Sigmoid colon (tissue), 7 donors: ENCODE data around the gene SLC25A25. TPM values are rescaled to one million over a fixed set of nuclear protein-coding genes. Genes with fewer than 3 reads are reported as not detected.
"Not testable (repeated sequence)": the region's sequence is repeated elsewhere in the genome, so short reads cannot be mapped to it uniquely, and the experiment has no call there.

Source experiments
- DNase-seq: peaks from one replicate; pipeline ENCODE4 v3.0.0-alpha.2; 2019
- H3K27ac ChIP-seq, 4 donors: fragments of 200-600 bp; sonication (generic); one replicate each; pipeline ENCODE4 v1.5.1; 2016 to 2019; ENCODE audit warnings: mild to moderate bottlenecking in 1 of 4
- H3K27me3 ChIP-seq, 3 donors: fragments of 200-600 bp; sonication (generic); one replicate each; pipeline ENCODE4 v1.5.1; 2019; ENCODE audit warnings: mild to moderate bottlenecking in 1 of 3
- H3K36me3 ChIP-seq, 4 donors: fragments of 200-600 bp; sonication (generic); one replicate each; pipeline ENCODE4 v1.5.1; 2016 to 2019
- H3K4me1 ChIP-seq, 4 donors: fragments of 200-600 bp; sonication (generic); one replicate each; pipeline ENCODE4 v1.5.1; 2017 to 2019
- H3K4me3 ChIP-seq, 4 donors: fragments of 200-600 bp; sonication (generic); one replicate each; pipeline ENCODE4 v1.5.1; 2017 to 2019; ENCODE audit warnings: mild to moderate bottlenecking in 2 of 4, moderate library complexity in 1 of 4
- H3K9me3 ChIP-seq, 4 donors: fragments of 200-600 bp in 3 of 4; sonication (generic) in 3 of 4; one replicate each; pipeline versions ENCODE4 v1.5.1 to v1.6.1; 2013 to 2019
- EP300 ChIP-seq, 4 donors: sonication (generic); formaldehyde crosslinking; IDR thresholded peaks; one replicate each; pipeline ENCODE4 v1.6.1; 2017; ENCODE audit warnings: antibody characterized with exemption in 4 of 4
- POLR2A ChIP-seq, 2 donors: fragments of 450-650 bp; IDR thresholded peaks; one replicate each; pipeline ENCODE4 v1.6.1; 2016; ENCODE audit warnings: antibody characterized with exemption in 2 of 2, mild to moderate bottlenecking in 2 of 2, moderate library complexity in 2 of 2
- POLR2AphosphoS5 ChIP-seq, 4 donors: sonication (generic); formaldehyde crosslinking; IDR thresholded peaks; one replicate each; pipeline ENCODE4 v1.6.1; 2017; ENCODE audit warnings: antibody characterized with exemption in 4 of 4
- WGBS, 2 donors: extraction: QIAGEN DNeasy Blood & Tissue Kit; methylation state at CpG; one replicate each; pipeline ENCODE4 v1.1.7; 2013; 5-methylcytosine and 5-hydroxymethylcytosine counted together
- intact Hi-C: fragments of 100-400 bp; cut with DNase I; formaldehyde crosslinking; loops from one replicate; pipeline ENCODE4 v1.15.1; 2023
- polyA plus RNA-seq, 3 donors: library from polyadenylated mRNA; stranded (reverse); fragments of 200-250 nt; gene quantifications; one replicate each; pipeline ENCODE4 v1.2.3, GENCODE V29; 2013
- total RNA-seq, 4 donors: library from RNA; depleted of rRNA; stranded (reverse); fragments of >200 nt; gene quantifications; one replicate each; pipeline ENCODE4 v1.1.0, GENCODE V29; 2016
- TF ChIP-seq, protein P1 (sequence below), 4 experiments: fragments of 450-650 bp in 3 of 4; fragments of 200-600 bp in 1 of 4; IDR thresholded peaks; one replicate each; pipeline ENCODE4 v1.5.1; 2016 to 2019; ENCODE audit warnings: antibody characterized with exemption in 4 of 4, mild to moderate bottlenecking in 3 of 4, moderate library complexity in 2 of 4
- donor health status: healthy with polysubstance abuse.
- donor health status: Bipolar disorder and iron deficiency.
- donor health status: healthy.

Gene SLC25A25
- total and polyA plus RNA-seq, 7 donors: 10.2 to 77.2 (median 16.6) TPM

- intact Hi-C loops: loop anchor here (2.0 kb wide), 1 partner anchor 53 kb away; the partner anchor contains the start of gene EEIG1
- no peak overlapping the region for H3K27ac ChIP-seq
These were observed 34.4 kb upstream of the SLC25A25 start for GRCh38 chr9:128033609-128034008.

GRCh38 chr9:128034821-128035652 is 33.0 kb upstream of the SLC25A25 start:
- H3K4me3 ChIP-seq: no peak overlapping the region
- no peaks in the 10 kb centered on the region for H3K27me3 ChIP-seq
- no peak overlapping the region for H3K27ac ChIP-seq
- TF ChIP-seq, protein P1, sequence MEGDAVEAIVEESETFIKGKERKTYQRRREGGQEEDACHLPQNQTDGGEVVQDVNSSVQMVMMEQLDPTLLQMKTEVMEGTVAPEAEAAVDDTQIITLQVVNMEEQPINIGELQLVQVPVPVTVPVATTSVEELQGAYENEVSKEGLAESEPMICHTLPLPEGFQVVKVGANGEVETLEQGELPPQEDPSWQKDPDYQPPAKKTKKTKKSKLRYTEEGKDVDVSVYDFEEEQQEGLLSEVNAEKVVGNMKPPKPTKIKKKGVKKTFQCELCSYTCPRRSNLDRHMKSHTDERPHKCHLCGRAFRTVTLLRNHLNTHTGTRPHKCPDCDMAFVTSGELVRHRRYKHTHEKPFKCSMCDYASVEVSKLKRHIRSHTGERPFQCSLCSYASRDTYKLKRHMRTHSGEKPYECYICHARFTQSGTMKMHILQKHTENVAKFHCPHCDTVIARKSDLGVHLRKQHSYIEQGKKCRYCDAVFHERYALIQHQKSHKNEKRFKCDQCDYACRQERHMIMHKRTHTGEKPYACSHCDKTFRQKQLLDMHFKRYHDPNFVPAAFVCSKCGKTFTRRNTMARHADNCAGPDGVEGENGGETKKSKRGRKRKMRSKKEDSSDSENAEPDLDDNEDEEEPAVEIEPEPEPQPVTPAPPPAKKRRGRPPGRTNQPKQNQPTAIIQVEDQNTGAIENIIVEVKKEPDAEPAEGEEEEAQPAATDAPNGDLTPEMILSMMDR (IDR thresholded peaks at IDR 0.05): peak; percentile 89 to 96 (median 92)
- no peak for TF ChIP-seq POLR2A (IDR thresholded peaks at IDR 0.05)
- H3K4me1 ChIP-seq: peaks cover 0 to 5% (median 2%) of the 10 kb centered on the region in 4 donors
- WGBS, 2 donors: 21 to 33% methylated on average over 8 of the region's 8 CpGs
- no peaks in the 10 kb centered on the region for H3K9me3 ChIP-seq
- intact Hi-C loops: loop anchor here (1.0 to 5.0 kb wide), 3 partner anchors 54 to 92 kb away; partner anchors contain the start of gene EEIG1
- peak; percentile 91 for DNase-seq
- H3K36me3 ChIP-seq: no peaks in the 10 kb centered on the region

More at GRCh38 chr9:128033609-128034008, 34.4 kb upstream of the SLC25A25 start:
- TF ChIP-seq POLR2AphosphoS5 (IDR thresholded peaks at IDR 0.05): no peak
- TF ChIP-seq POLR2A (IDR thresholded peaks at IDR 0.05): no peak
- TF ChIP-seq, protein P1 (IDR thresholded peaks at IDR 0.05): no peak
- no peak for TF ChIP-seq EP300 (IDR thresholded peaks at IDR 0.05)
- 55 to 73% methylated on average over 4 of the region's 4 CpGs for WGBS, 2 donors
- Histone ChIP-seq H3K27me3 (no peaks in the 10 kb centered on the region), H3K4me1 (peaks cover 0 to 5% (median 2%) of the 10 kb centered on the region in 4 donors), H3K9me3 (no peaks in the 10 kb centered on the region), H3K36me3 (no peaks in the 10 kb centered on the region), H3K4me3 (no peak overlapping the region)
- no peak for DNase-seq

DNA sequence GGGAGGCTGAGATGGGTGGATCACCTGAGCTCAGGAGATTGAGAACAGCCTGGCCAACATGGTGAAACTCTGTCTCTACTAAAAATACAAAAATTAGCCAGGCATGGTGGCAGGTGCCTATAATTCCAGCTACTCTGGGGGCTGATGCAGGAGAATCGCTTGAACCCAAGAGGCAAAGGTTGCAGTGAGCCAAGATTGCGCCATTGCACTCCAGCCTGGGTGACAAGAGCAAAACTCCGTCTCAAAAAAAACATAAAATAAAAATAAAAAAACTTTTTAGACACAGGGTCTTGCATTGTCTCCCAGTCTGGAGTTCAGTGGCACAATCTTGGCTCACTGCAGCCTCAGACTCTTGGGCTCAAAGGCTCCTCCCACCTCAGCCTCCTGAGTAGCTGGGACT is 31.5 kb upstream of the SLC25A25 start:
- H3K36me3 ChIP-seq, DNase-seq, H3K27me3 ChIP-seq, H3K9me3 ChIP-seq, H3K4me1 ChIP-seq, H3K27ac ChIP-seq, H3K4me3 ChIP-seq: not testable (repeated sequence)
- intact Hi-C loops: loop anchor here (5.0 kb wide), 1 partner anchor 81 kb away; no protein-coding TSS in a partner anchor
- 89 to 93% methylated on average over 3 of the region's 3 CpGs for WGBS, 2 donors

GRCh38 chr9:128040783-128041182 is 27.2 kb upstream of the SLC25A25 start:
- H3K27ac ChIP-seq, H3K9me3 ChIP-seq, H3K27me3 ChIP-seq, H3K36me3 ChIP-seq, H3K4me3 ChIP-seq, H3K4me1 ChIP-seq, intact Hi-C loops, DNase-seq: not testable (repeated sequence)
- WGBS, 2 donors: 47 to 85% methylated on average over 2 of the region's 3 CpGs

GRCh38 chr9:128042043-128042442 is 26.0 kb upstream of the SLC25A25 start:
- WGBS, 2 donors: 88 to 91% methylated on average over 7 of the region's 7 CpGs
- no peaks in the 10 kb centered on the region for H3K9me3 ChIP-seq
- peaks cover 0 to 15% (median 13%) of the 10 kb centered on the region in 4 donors for H3K4me1 ChIP-seq
- DNase-seq: no peak
- no peak for TF ChIP-seq EP300 (IDR thresholded peaks at IDR 0.05)
- TF ChIP-seq POLR2AphosphoS5 (IDR thresholded peaks at IDR 0.05): no peak
- TF ChIP-seq, protein P1 (IDR thresholded peaks at IDR 0.05): no peak
- TF ChIP-seq POLR2A (IDR thresholded peaks at IDR 0.05): no peak
- intact Hi-C loops: no loop called here
- no peaks in the 10 kb centered on the region for H3K36me3 ChIP-seq
- no peaks in the 10 kb centered on the region for H3K27me3 ChIP-seq
- no peak overlapping the region for H3K27ac ChIP-seq
- no peak overlapping the region for H3K4me3 ChIP-seq
